Endothelial cell of umbilical vein (primary cell): ENCODE measurements around the gene SPG21.

Source experiments
- EZH2 ChIP-seq: IDR thresholded peaks from 2 replicates; pipeline ENCODE4 v1.6.1; 2012; ENCODE audit warnings: borderline replicate concordance, low read depth, mild to moderate bottlenecking, moderate library complexity, low read length, inconsistent platforms; ENCODE audit not compliant: severe bottlenecking
- GATA2 ChIP-seq: IDR thresholded peaks from 2 replicates; pipeline ENCODE4 v1.7.0; 2011; ENCODE audit warnings: low read depth, mild to moderate bottlenecking, moderate library complexity, mixed read lengths, low read length; ENCODE audit not compliant: insufficient read length, insufficient read depth
- JUN ChIP-seq: IDR thresholded peaks from 2 replicates; pipeline ENCODE4 v1.6.1; 2011; ENCODE audit warnings: borderline replicate concordance, low read depth; ENCODE audit not compliant: insufficient read length, insufficient read depth
- MAX ChIP-seq: IDR thresholded peaks from 2 replicates; pipeline ENCODE4 v1.6.1; 2011; ENCODE audit not compliant: insufficient read depth, insufficient read length
- MYC ChIP-seq: IDR thresholded peaks from one replicate; pipeline ENCODE4 v1.6.1; 2011; ENCODE audit warnings: mild to moderate bottlenecking, low read depth, low read length
- POLR2A ChIP-seq: IDR thresholded peaks from 2 replicates; pipeline ENCODE4 v1.6.1; 2012; ENCODE audit warnings: low read depth, mild to moderate bottlenecking, control low read depth, low read length
- POLR2AphosphoS5 ChIP-seq: IDR thresholded peaks from 2 replicates; pipeline ENCODE4 v1.6.1; 2012; ENCODE audit warnings: low read depth, mild to moderate bottlenecking, control low read depth, low read length, moderate library complexity; ENCODE audit not compliant: insufficient read depth
- TF ChIP-seq, protein P1 (sequence below), 2 donors: IDR thresholded peaks; 1 replicate in 1 of 2; 2 replicates in 1 of 2; pipeline ENCODE4 v1.5.1; 2011; ENCODE audit warnings: low read length in 2 of 2, mild to moderate bottlenecking in 2 of 2, moderate library complexity in 2 of 2, control low read depth in 1 of 2, inconsistent platforms in 1 of 2, low read depth in 1 of 2; ENCODE audit not compliant: insufficient read depth in 1 of 2; ENCODE audit errors: extremely low read depth in 1 of 2

GRCh38 chr15:64943512-64944225 lies 46.0 kb downstream of the SPG21 start:
- TF ChIP-seq, protein P1, sequence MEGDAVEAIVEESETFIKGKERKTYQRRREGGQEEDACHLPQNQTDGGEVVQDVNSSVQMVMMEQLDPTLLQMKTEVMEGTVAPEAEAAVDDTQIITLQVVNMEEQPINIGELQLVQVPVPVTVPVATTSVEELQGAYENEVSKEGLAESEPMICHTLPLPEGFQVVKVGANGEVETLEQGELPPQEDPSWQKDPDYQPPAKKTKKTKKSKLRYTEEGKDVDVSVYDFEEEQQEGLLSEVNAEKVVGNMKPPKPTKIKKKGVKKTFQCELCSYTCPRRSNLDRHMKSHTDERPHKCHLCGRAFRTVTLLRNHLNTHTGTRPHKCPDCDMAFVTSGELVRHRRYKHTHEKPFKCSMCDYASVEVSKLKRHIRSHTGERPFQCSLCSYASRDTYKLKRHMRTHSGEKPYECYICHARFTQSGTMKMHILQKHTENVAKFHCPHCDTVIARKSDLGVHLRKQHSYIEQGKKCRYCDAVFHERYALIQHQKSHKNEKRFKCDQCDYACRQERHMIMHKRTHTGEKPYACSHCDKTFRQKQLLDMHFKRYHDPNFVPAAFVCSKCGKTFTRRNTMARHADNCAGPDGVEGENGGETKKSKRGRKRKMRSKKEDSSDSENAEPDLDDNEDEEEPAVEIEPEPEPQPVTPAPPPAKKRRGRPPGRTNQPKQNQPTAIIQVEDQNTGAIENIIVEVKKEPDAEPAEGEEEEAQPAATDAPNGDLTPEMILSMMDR (IDR thresholded peaks at IDR 0.05; ENCODE audit: extremely low read depth in 1 of 2, insufficient read depth in 1 of 2, low read depth in 1 of 2, low read length in 2 of 2): no peak
- TF ChIP-seq GATA2 (no peak), EZH2 (no peak), POLR2AphosphoS5 (no peak), POLR2A (no peak), MYC (no peak), MAX (no peak), JUN (no peak)
